ENCODE measurements around the gene LRRK1. TPM values are rescaled to one million over a fixed set of nuclear protein-coding genes. Genes with fewer than 3 reads are reported as not detected.
"Not testable (repeated sequence)": the region's sequence is repeated elsewhere in the genome, so short reads cannot be mapped to it uniquely, and the experiment has no call there.

Gene LRRK1
- total and polyA plus RNA-seq, 2 of the 13 experiments (the other 11 are each of a cell fraction or from before 2014, with no cell fraction given): 0.13 to 1.2 TPM

- Histone ChIP-seq H3K9ac (ENCODE audit: insufficient read depth, low read depth, low read length) (peak overlapping the region; percentile 54; the same call in 1 of the 2 replicates), H3K36me3 (replicated peaks in 1 of 2; ENCODE audit: control insufficient read depth in 1 of 2, insufficient read depth in 2 of 2, low read length in 2 of 2) (no peaks in the 10 kb centered on the region), H2AFZ (ENCODE audit: low read length) (no peak overlapping the region), H4K20me1 (ENCODE audit: insufficient read depth, low read length) (no peaks in the 10 kb centered on the region), H3K9me3 (ENCODE audit: low read length) (no peaks in the 10 kb centered on the region), H3K4me1 (ENCODE audit: insufficient read depth, low read length) (peaks cover 60% of the 10 kb centered on the region), H3K79me2 (ENCODE audit: insufficient read depth, low read length) (no peaks in the 10 kb centered on the region), H3K4me3 (replicated peaks in 1 of 3; ENCODE audit: insufficient read depth in 1 of 3, low read depth in 2 of 3, low read length in 3 of 3) (no peak overlapping the region), H3K27ac (ENCODE audit: extremely low read length, insufficient read depth, low read length) (peak overlapping the region; percentile 96), H3K27me3 (ENCODE audit: control insufficient read depth in 1 of 2, insufficient read depth in 2 of 2, low read length in 2 of 2) (no peaks in the 10 kb centered on the region), H3K4me2 (ENCODE audit: low read depth, low read length) (no peak overlapping the region)
- intact Hi-C loops (cut with micrococcal nuclease; ENCODE audit: unreplicated experiment) (no loop called here), in situ Hi-C loops (cut with HindIII; ENCODE audit: extremely low pct_ligation_motif_present, low pct_unique_long_range_greater_than_20kb) (no loop called here)
- FAIRE-seq: no peak
- ChIA-PET POLR2A (interaction anchor here (1.1 to 3.3 kb wide), 3 partner anchors 16 to 47 kb away, joined by 3 to 36 read pairs (median 10); no protein-coding TSS in a partner anchor), CTCF (ENCODE audit: low intra/inter-chr PET ratio, low total read pairs) (no interaction called here)
- 100% methylated on average over 10 of the region's 10 CpGs for WGBS (ENCODE audit: low lambda C conversion rate)
- ATAC-seq: no peak
- no TSS peak for BruUV-seq (replicated peaks)
- TF ChIP-seq ZNF616 (CRISPR knock-in tag; IDR thresholded peaks at IDR 0.05; ENCODE audit: low read depth) (no peak), ZNF564 (CRISPR knock-in tag; IDR thresholded peaks at IDR 0.05) (peak; percentile 6; the same call in 1 of the 2 replicates), RARA (CRISPR knock-in tag; IDR thresholded peaks at IDR 0.05) (no peak), MAFK (conservative IDR thresholded peaks at IDR 0.05 in 1 of 2, IDR thresholded peaks at IDR 0.05 in 1 of 2; ENCODE audit: low read length in 2 of 2) (no peak), ZNF709 (CRISPR knock-in tag; IDR thresholded peaks at IDR 0.05) (no peak), NR2F6 (IDR thresholded peaks at IDR 0.05) (no peak), NR2F6 (CRISPR knock-in tag; IDR thresholded peaks at IDR 0.05) (no peak), ZNF441 (CRISPR knock-in tag; IDR thresholded peaks at IDR 0.05; ENCODE audit: borderline replicate concordance) (no peak), ATF4 (CRISPR knock-in tag; IDR thresholded peaks at IDR 0.05) (no peak)
- no peak for DNase-seq (ENCODE audit: low spot score)
These were observed 152.5 kb downstream of the LRRK1 start for GRCh38 chr15:101071651-101072050.

GRCh38 chr15:101072235-101072634 lies 153.1 kb downstream of the LRRK1 start:
- H4K20me1 ChIP-seq (ENCODE audit: insufficient read depth, low read length); CTCF ChIA-PET (ENCODE audit: low intra/inter-chr PET ratio, low total read pairs); H3K9ac ChIP-seq (ENCODE audit: insufficient read depth, low read depth, low read length); FAIRE-seq; H3K9me3 ChIP-seq (ENCODE audit: low read length); H3K4me3 ChIP-seq (replicated peaks in 1 of 3; ENCODE audit: insufficient read depth in 1 of 3, low read depth in 2 of 3, low read length in 3 of 3); ATAC-seq; intact Hi-C loops (cut with micrococcal nuclease; ENCODE audit: unreplicated experiment); POLR2A ChIA-PET; H3K27me3 ChIP-seq (ENCODE audit: control insufficient read depth in 1 of 2, insufficient read depth in 2 of 2, low read length in 2 of 2); H3K79me2 ChIP-seq (ENCODE audit: insufficient read depth, low read length); BruUV-seq (replicated peaks); in situ Hi-C loops (cut with HindIII; ENCODE audit: extremely low pct_ligation_motif_present, low pct_unique_long_range_greater_than_20kb); H3K36me3 ChIP-seq (replicated peaks in 1 of 2; ENCODE audit: control insufficient read depth in 1 of 2, insufficient read depth in 2 of 2, low read length in 2 of 2); H2AFZ ChIP-seq (ENCODE audit: low read length); H3K4me2 ChIP-seq (ENCODE audit: low read depth, low read length); DNase-seq (ENCODE audit: low spot score): not testable (repeated sequence)
- Histone ChIP-seq H3K4me1 (ENCODE audit: insufficient read depth, low read length) (peaks cover 54% of the 10 kb centered on the region), H3K27ac (ENCODE audit: extremely low read length, insufficient read depth, low read length) (peak overlapping the region; percentile 96)
- WGBS (ENCODE audit: low lambda C conversion rate): 95% methylated on average over 4 of the region's 4 CpGs

- peaks cover 16% of the 10 kb centered on the region for H3K4me1 ChIP-seq (ENCODE audit: insufficient read depth, low read length)
- H2AFZ ChIP-seq (ENCODE audit: low read length); H3K27me3 ChIP-seq (ENCODE audit: control insufficient read depth in 1 of 2, insufficient read depth in 2 of 2, low read length in 2 of 2); H3K4me3 ChIP-seq (replicated peaks in 1 of 3; ENCODE audit: insufficient read depth in 1 of 3, low read depth in 2 of 3, low read length in 3 of 3); H3K9ac ChIP-seq (ENCODE audit: insufficient read depth, low read depth, low read length); H4K20me1 ChIP-seq (ENCODE audit: insufficient read depth, low read length); in situ Hi-C loops (cut with HindIII; ENCODE audit: extremely low pct_ligation_motif_present, low pct_unique_long_range_greater_than_20kb); H3K36me3 ChIP-seq (replicated peaks in 1 of 2; ENCODE audit: control insufficient read depth in 1 of 2, insufficient read depth in 2 of 2, low read length in 2 of 2); ATAC-seq; DNase-seq (ENCODE audit: low spot score); H3K27ac ChIP-seq (ENCODE audit: extremely low read length, insufficient read depth, low read length); BruUV-seq (replicated peaks); intact Hi-C loops (cut with micrococcal nuclease; ENCODE audit: unreplicated experiment); H3K79me2 ChIP-seq (ENCODE audit: insufficient read depth, low read length); H3K4me2 ChIP-seq (ENCODE audit: low read depth, low read length); H3K9me3 ChIP-seq (ENCODE audit: low read length); FAIRE-seq; POLR2A ChIA-PET; CTCF ChIA-PET (ENCODE audit: low intra/inter-chr PET ratio, low total read pairs): not testable (repeated sequence)
- WGBS (ENCODE audit: low lambda C conversion rate): 92% methylated on average over 15 of the region's 15 CpGs
These were observed 158.9 kb downstream of the LRRK1 start for GRCh38 chr15:101077806-101078668.
